Measurements from ENCODE around the gene ACSL1. TPM values are rescaled to one million over a fixed set of nuclear protein-coding genes. Genes with fewer than 3 reads are reported as not detected.

The ACSL1 gene
- total RNA-seq, 1 experiment from 2014 or later = 12.5 TPM

DNA sequence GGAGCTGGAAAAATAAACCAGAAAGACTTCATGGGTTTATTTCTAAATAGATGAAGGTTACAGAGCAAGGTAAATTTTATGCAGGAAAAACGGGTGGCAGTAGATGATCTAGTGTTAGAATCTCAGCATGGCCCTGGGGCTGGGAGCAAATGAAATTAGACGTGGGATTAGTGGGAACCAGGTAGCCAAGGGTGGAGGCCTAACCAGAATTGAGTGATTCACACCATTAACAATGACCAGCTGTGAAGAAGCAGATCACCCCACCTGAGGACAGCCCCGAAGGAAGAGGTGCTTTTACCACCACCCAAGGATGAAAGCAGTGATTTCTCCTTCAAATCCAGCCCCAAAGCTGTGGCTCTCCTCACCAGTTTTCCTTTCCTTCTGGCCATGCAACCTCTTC, 20.8 kb upstream of the ACSL1 start:
- BruUV-seq (replicated peaks) = no TSS peak
- Histone ChIP-seq H3K9ac (ENCODE audit: low read length) (no peak overlapping the region), H3K36me3 (ENCODE audit: control insufficient read depth in 1 of 2, insufficient read depth in 2 of 2, low read length in 2 of 2) (no peaks in the 10 kb centered on the region), H2AFZ (ENCODE audit: low read depth, low read length, poor library complexity, severe bottlenecking) (no peak overlapping the region), H3K9me2 (ENCODE audit: insufficient read depth) (no peaks in the 10 kb centered on the region; the same call in 1 of the 2 replicates), H3K4me1 (ENCODE audit: control insufficient read depth in 1 of 2, insufficient read depth in 2 of 2, low read length in 2 of 2) (no peaks in the 10 kb centered on the region), H3K4me3 (replicated peaks in 1 of 2; ENCODE audit: low read depth in 1 of 2, low read length in 2 of 2) (no peak overlapping the region), H3K4me2 (ENCODE audit: low read length) (no peak overlapping the region), H3K27ac (ENCODE audit: low read depth, low read length) (no peak overlapping the region), H3K9me3 (ENCODE audit: control insufficient read depth in 1 of 2, insufficient read depth in 1 of 2, low read depth in 1 of 2, low read length in 2 of 2) (no peaks in the 10 kb centered on the region), H3K79me2 (ENCODE audit: insufficient read depth, low read length) (no peaks in the 10 kb centered on the region), H4K20me1 (ENCODE audit: insufficient read depth) (no peaks in the 10 kb centered on the region), H3K27me3 (ENCODE audit: insufficient read depth, low read length) (0 out of 2 replicates have a peak, but pooled peaks cover 6% of the 10 kb centered on the region)
- intact Hi-C loops (cut with micrococcal nuclease) = no loop called here
- ATAC-seq (no peak), DNase-seq (ENCODE audit: low read depth, low spot score) (no peak)
- TF ChIP-seq, protein P1, sequence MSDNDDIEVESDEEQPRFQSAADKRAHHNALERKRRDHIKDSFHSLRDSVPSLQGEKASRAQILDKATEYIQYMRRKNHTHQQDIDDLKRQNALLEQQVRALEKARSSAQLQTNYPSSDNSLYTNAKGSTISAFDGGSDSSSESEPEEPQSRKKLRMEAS (IDR thresholded peaks at IDR 0.05) = no peak
- TF ChIP-seq CEBPB (IDR thresholded peaks at IDR 0.05; ENCODE audit: low read depth) = no peak
- no peak for TF ChIP-seq FOSL1 (IDR thresholded peaks at IDR 0.05; ENCODE audit: low read depth)
- TF ChIP-seq SRF (IDR thresholded peaks at IDR 0.05; ENCODE audit: low read depth) = no peak
- ChIA-PET CTCF (no interaction called here), RAD21 (ENCODE audit: low non-redundant PET in 1 of 2, low total read pairs in 2 of 2, uncharacterized antibody in 2 of 2, unreplicated experiment in 2 of 2) (no interaction called here), POLR2A (no interaction called here)

GRCh38 chr4:184845367-184846021, 19.7 kb upstream of the ACSL1 start:
- intact Hi-C loops (cut with micrococcal nuclease) = no loop called here
- Histone ChIP-seq H2AFZ (ENCODE audit: low read depth, low read length, poor library complexity, severe bottlenecking) (no peak overlapping the region), H3K9ac (ENCODE audit: low read length) (no peak overlapping the region), H3K4me2 (ENCODE audit: low read length) (no peak overlapping the region), H3K9me3 (ENCODE audit: control insufficient read depth in 1 of 2, insufficient read depth in 1 of 2, low read depth in 1 of 2, low read length in 2 of 2) (no peaks in the 10 kb centered on the region), H3K36me3 (ENCODE audit: control insufficient read depth in 1 of 2, insufficient read depth in 2 of 2, low read length in 2 of 2) (no peaks in the 10 kb centered on the region), H3K79me2 (ENCODE audit: insufficient read depth, low read length) (no peaks in the 10 kb centered on the region), H3K9me2 (ENCODE audit: insufficient read depth) (no peaks in the 10 kb centered on the region; the same call in 1 of the 2 replicates), H3K27me3 (ENCODE audit: insufficient read depth, low read length) (no peaks in the 10 kb centered on the region), H3K27ac (ENCODE audit: low read depth, low read length) (no peak overlapping the region), H4K20me1 (ENCODE audit: insufficient read depth) (no peaks in the 10 kb centered on the region), H3K4me1 (ENCODE audit: control insufficient read depth in 1 of 2, insufficient read depth in 2 of 2, low read length in 2 of 2) (no peaks in the 10 kb centered on the region), H3K4me3 (replicated peaks in 1 of 2; ENCODE audit: low read depth in 1 of 2, low read length in 2 of 2) (no peak overlapping the region)
- no TSS peak for BruUV-seq (replicated peaks)
- TF ChIP-seq ZNF274 (IDR thresholded peaks at IDR 0.05; ENCODE audit: low read depth, low read length) (no peak), SP1 (IDR thresholded peaks at IDR 0.05; ENCODE audit: low read depth) (no peak), TCF7L2 (IDR thresholded peaks at IDR 0.05; ENCODE audit: borderline replicate concordance, extremely low read depth, insufficient read depth, insufficient read length) (no peak), POLR2A (IDR thresholded peaks at IDR 0.05; ENCODE audit: borderline replicate concordance, extremely low read depth, insufficient read depth, insufficient read length) (no peak)
- ChIA-PET CTCF (no interaction called here), POLR2A (no interaction called here), RAD21 (ENCODE audit: low non-redundant PET in 1 of 2, low total read pairs in 2 of 2, uncharacterized antibody in 2 of 2, unreplicated experiment in 2 of 2) (no interaction called here)
- ATAC-seq (no peak), DNase-seq (ENCODE audit: low read depth, low spot score) (no peak)
